ENCODE results near the gene FABP7. TPM values are rescaled to one million over a fixed set of nuclear protein-coding genes. Genes with fewer than 3 reads are reported as not detected.
"Not testable (repeated sequence)": the region's sequence is repeated elsewhere in the genome, so short reads cannot be mapped to it uniquely, and the experiment has no call there.

The FABP7 gene
- total RNA-seq, 1 experiment from 2014 or later, result not detected

DNA sequence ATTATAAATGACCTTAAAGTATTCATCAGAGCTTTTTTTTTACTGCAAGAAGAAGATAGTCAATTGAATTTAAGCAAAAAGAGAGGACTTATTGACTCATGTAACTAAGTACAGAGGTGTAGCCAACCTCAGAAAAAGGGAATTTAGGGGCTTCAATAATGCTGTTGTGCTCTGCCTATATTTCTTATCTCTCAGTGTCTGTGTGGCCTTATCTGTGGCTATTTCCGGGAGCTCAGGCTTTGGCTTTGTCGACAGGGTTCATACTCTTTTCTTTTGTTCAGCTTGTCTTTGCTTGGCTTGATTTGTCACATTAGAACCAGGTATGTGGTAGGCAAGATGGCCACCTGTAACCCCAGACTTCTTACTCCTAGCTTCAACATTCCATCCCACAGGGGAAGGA lies 38.6 kb upstream of the FABP7 start:
- no peak for DNase-seq
- Histone ChIP-seq H3K36me3 (ENCODE audit: control insufficient read depth, insufficient read depth, low read length) (no peaks in the 10 kb centered on the region), H3K27me3 (replicated peaks; ENCODE audit: control insufficient read depth, insufficient read depth, low read length) (no peaks in the 10 kb centered on the region), H3K4me3 (ENCODE audit: low read depth, low read length) (no peak overlapping the region), H3K9me3 (no peaks in the 10 kb centered on the region), H3K4me1 (no peaks in the 10 kb centered on the region)
- H3K36me3 Mint-ChIP-seq (ENCODE audit: insufficient read depth, unreplicated experiment), result no peaks in the 10 kb centered on the region
- H3K9me3 Mint-ChIP-seq (ENCODE audit: unreplicated experiment), result no peaks in the 10 kb centered on the region
- no peak overlapping the region for H3K27ac Mint-ChIP-seq (ENCODE audit: unreplicated experiment)
- H3K27me3 Mint-ChIP-seq (ENCODE audit: insufficient read depth, unreplicated experiment), result no peaks in the 10 kb centered on the region
- ChIA-PET POLR2A (no interaction called here), CTCF (interaction anchor here (1.8 kb wide), 1 partner anchor 98 kb away, joined by 4 read pairs; no protein-coding TSS in a partner anchor)
- intact Hi-C loops (cut with micrococcal nuclease; ENCODE audit: unreplicated experiment), result no loop called here
- no peaks in the 10 kb centered on the region for H3K4me1 Mint-ChIP-seq (ENCODE audit: low read depth, unreplicated experiment)
- no peak overlapping the region for H3K4me3 Mint-ChIP-seq (ENCODE audit: unreplicated experiment)
- TF ChIP-seq, protein P1, sequence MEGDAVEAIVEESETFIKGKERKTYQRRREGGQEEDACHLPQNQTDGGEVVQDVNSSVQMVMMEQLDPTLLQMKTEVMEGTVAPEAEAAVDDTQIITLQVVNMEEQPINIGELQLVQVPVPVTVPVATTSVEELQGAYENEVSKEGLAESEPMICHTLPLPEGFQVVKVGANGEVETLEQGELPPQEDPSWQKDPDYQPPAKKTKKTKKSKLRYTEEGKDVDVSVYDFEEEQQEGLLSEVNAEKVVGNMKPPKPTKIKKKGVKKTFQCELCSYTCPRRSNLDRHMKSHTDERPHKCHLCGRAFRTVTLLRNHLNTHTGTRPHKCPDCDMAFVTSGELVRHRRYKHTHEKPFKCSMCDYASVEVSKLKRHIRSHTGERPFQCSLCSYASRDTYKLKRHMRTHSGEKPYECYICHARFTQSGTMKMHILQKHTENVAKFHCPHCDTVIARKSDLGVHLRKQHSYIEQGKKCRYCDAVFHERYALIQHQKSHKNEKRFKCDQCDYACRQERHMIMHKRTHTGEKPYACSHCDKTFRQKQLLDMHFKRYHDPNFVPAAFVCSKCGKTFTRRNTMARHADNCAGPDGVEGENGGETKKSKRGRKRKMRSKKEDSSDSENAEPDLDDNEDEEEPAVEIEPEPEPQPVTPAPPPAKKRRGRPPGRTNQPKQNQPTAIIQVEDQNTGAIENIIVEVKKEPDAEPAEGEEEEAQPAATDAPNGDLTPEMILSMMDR (IDR thresholded peaks at IDR 0.05; ENCODE audit: insufficient read depth in 1 of 2, low read depth in 1 of 2, low read length in 1 of 2, severe bottlenecking in 1 of 2, unreplicated experiment in 1 of 2), result no peak
- BruUV-seq (replicated peaks), result no TSS peak

DNA sequence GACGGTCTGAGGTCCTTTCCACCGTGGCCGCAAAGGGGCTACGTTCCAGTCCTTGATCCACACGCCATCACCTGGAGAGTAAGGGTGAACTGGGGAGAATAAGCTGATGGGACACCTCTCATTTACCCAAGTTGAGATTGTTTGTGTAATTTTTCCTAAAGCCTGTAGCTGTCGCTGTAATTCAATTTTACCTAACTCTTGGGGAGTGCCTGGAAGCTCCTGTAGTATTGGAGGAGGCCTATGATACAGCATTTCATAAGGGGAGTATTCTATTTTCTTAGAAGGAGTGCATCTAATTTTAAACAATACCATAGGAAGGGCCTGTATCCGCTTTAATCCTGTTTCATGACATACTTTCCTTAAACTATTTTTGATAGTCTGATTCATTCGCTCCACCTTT lies 35.3 kb upstream of the FABP7 start:
- H3K4me3 ChIP-seq (ENCODE audit: low read depth, low read length); H3K27me3 ChIP-seq (replicated peaks; ENCODE audit: control insufficient read depth, insufficient read depth, low read length); H3K4me1 Mint-ChIP-seq (ENCODE audit: low read depth, unreplicated experiment); H3K36me3 Mint-ChIP-seq (ENCODE audit: insufficient read depth, unreplicated experiment); H3K27me3 Mint-ChIP-seq (ENCODE audit: insufficient read depth, unreplicated experiment); H3K27ac Mint-ChIP-seq (ENCODE audit: unreplicated experiment); BruUV-seq (replicated peaks); H3K9me3 ChIP-seq; H3K4me1 ChIP-seq; H3K9me3 Mint-ChIP-seq (ENCODE audit: unreplicated experiment); H3K36me3 ChIP-seq (ENCODE audit: control insufficient read depth, insufficient read depth, low read length); DNase-seq; POLR2A ChIA-PET; H3K4me3 Mint-ChIP-seq (ENCODE audit: unreplicated experiment): not testable (repeated sequence)
- CTCF ChIA-PET, result interaction anchor here (0.6 to 1.3 kb wide), 5 partner anchors 8 to 265 kb away, joined by 3 to 47 read pairs (median 5); no protein-coding TSS in a partner anchor
- intact Hi-C loops (cut with micrococcal nuclease; ENCODE audit: unreplicated experiment), result loop anchor here (1.0 to 2.0 kb wide), 2 partner anchors 45 to 94 kb away; partner anchors contain the start of gene SMPDL3A
- TF ChIP-seq, protein P1 (IDR thresholded peaks at IDR 0.05; ENCODE audit: insufficient read depth in 1 of 2, low read depth in 1 of 2, low read length in 1 of 2, severe bottlenecking in 1 of 2, unreplicated experiment in 1 of 2), result peak; percentile 15 to 33

DNA sequence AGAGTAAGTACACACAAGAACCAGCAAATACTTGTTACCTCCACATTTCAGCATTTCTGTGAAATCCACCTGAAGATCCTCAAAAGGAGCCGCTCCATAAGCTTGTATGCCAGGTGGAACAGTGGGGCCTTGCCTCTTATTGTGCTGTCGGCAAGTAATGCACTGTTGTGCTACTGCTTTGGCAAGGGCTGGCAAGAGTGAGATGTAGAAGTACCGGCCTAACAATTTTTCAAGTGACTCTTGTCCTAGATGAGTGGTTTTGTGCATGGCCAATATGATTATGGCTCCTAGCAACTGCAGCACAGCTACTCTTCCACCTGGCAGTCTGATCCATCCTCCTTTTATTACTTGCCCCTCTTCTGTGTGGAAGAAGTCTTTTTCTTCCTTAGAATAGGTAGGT lies 34.7 kb upstream of the FABP7 start:
- intact Hi-C loops (cut with micrococcal nuclease; ENCODE audit: unreplicated experiment), result loop anchor here (1.0 to 2.0 kb wide), 2 partner anchors 44 to 93 kb away; partner anchors contain the start of gene SMPDL3A

More for the DNA sequence above, 34.7 kb upstream of the FABP7 start:
- H3K36me3 ChIP-seq (ENCODE audit: control insufficient read depth, insufficient read depth, low read length); H3K36me3 Mint-ChIP-seq (ENCODE audit: insufficient read depth, unreplicated experiment); H3K4me3 Mint-ChIP-seq (ENCODE audit: unreplicated experiment); POLR2A ChIA-PET; DNase-seq; H3K4me1 Mint-ChIP-seq (ENCODE audit: low read depth, unreplicated experiment); BruUV-seq (replicated peaks); H3K27ac Mint-ChIP-seq (ENCODE audit: unreplicated experiment); H3K9me3 ChIP-seq; H3K4me1 ChIP-seq; H3K9me3 Mint-ChIP-seq (ENCODE audit: unreplicated experiment); H3K4me3 ChIP-seq (ENCODE audit: low read depth, low read length); H3K27me3 Mint-ChIP-seq (ENCODE audit: insufficient read depth, unreplicated experiment); H3K27me3 ChIP-seq (replicated peaks; ENCODE audit: control insufficient read depth, insufficient read depth, low read length): not testable (repeated sequence)
- CTCF ChIA-PET, result interaction anchor here (1.2 to 1.3 kb wide), 4 partner anchors 8 to 94 kb away, joined by 3 to 47 read pairs (median 6); no protein-coding TSS in a partner anchor

All from Caco-2 (cell line).